CD14-positive monocyte (primary cell): ENCODE results near the gene SEPTIN2. TPM values are rescaled to one million over a fixed set of nuclear protein-coding genes. Genes with fewer than 3 reads are reported as not detected.
"Not testable (repeated sequence)": the region's sequence is repeated elsewhere in the genome, so short reads cannot be mapped to it uniquely, and the experiment has no call there.

Experiments used
- DNase-seq, 3 donors: peaks; one replicate each; pipeline ENCODE4 v3.0.0-alpha.2; 2011 to 2022
- H2AFZ ChIP-seq: 2 replicates; pipeline ENCODE4 v1.6.0; 2012; ENCODE audit warnings: mild to moderate bottlenecking, low read depth, low read length, inconsistent platforms; ENCODE audit not compliant: insufficient read depth, poor library complexity, severe bottlenecking
- H3K27ac ChIP-seq, 2 donors: 1 replicate in 1 of 2; 2 replicates in 1 of 2; pipeline ENCODE4 v1.5.1; 2012 to 2013; ENCODE audit warnings: low read length in 2 of 2, control low read depth in 1 of 2, inconsistent platforms in 1 of 2, low read depth in 1 of 2, mild to moderate bottlenecking in 1 of 2
- H3K27me3 ChIP-seq, 2 donors: one replicate each; pipeline versions ENCODE4 v1.6.0 to v1.6.1; 2011 to 2013; ENCODE audit warnings: low read length in 2 of 2; ENCODE audit not compliant: control insufficient read depth in 2 of 2, insufficient read depth in 2 of 2
- H3K36me3 ChIP-seq, 2 donors: replicated peaks in 1 of 2; 1 replicate in 1 of 2; 2 replicates in 1 of 2; pipeline versions ENCODE4 v1.5.1 to v1.6.1; 2012 to 2013; ENCODE audit warnings: low read length in 2 of 2, control low read depth in 1 of 2, inconsistent platforms in 1 of 2, mild to moderate bottlenecking in 1 of 2; ENCODE audit not compliant: insufficient read depth in 2 of 2, control insufficient read depth in 1 of 2
- H3K4me1 ChIP-seq, 2 donors: 1 replicate in 1 of 2; 2 replicates in 1 of 2; pipeline versions ENCODE4 v1.5.1 to v1.6.1; 2012 to 2013; ENCODE audit warnings: low read length in 2 of 2, control low read depth in 1 of 2, inconsistent platforms in 1 of 2, mild to moderate bottlenecking in 1 of 2, moderate library complexity in 1 of 2; ENCODE audit not compliant: insufficient read depth in 2 of 2, control insufficient read depth in 1 of 2
- H3K4me2 ChIP-seq: replicated peaks from 2 replicates; pipeline ENCODE3; 2012; ENCODE audit warnings: low read length, moderate library complexity, mild to moderate bottlenecking; ENCODE audit not compliant: poor library complexity, severe bottlenecking; ENCODE audit errors: extremely low read depth
- H3K4me3 ChIP-seq, 3 experiments: fragments of 200-600 bp in 1 of 3; sonication (generic) in 1 of 3; replicated peaks in 1 of 3; 1 replicate in 2 of 3; 2 replicates in 1 of 3; pipeline ENCODE4 v1.5.1; 2011 to 2013; ENCODE audit warnings: low read length in 3 of 3, mild to moderate bottlenecking in 3 of 3, control low read depth in 2 of 3, low read depth in 2 of 3, inconsistent platforms in 1 of 3, moderate library complexity in 1 of 3
- H3K79me2 ChIP-seq: 2 replicates; pipeline ENCODE4 v1.6.0; 2012; ENCODE audit warnings: mild to moderate bottlenecking, control low read depth, inconsistent platforms, low read length, moderate library complexity; ENCODE audit not compliant: insufficient read depth
- H3K9ac ChIP-seq: 2 replicates; pipeline ENCODE4 v1.6.0; 2017; ENCODE audit warnings: low read length, mild to moderate bottlenecking; ENCODE audit not compliant: insufficient read depth, poor library complexity, severe bottlenecking
- H3K9me3 ChIP-seq, 2 donors: replicated peaks in 1 of 2; 1 replicate in 1 of 2; 2 replicates in 1 of 2; pipeline versions ENCODE4 v1.5.1 to v1.6.1; 2012 to 2013; ENCODE audit warnings: low read length in 2 of 2, control low read depth in 1 of 2; ENCODE audit not compliant: control insufficient read depth in 1 of 2, insufficient read depth in 1 of 2
- H4K20me1 ChIP-seq: 2 replicates; pipeline ENCODE4 v1.6.0; 2012; ENCODE audit warnings: mild to moderate bottlenecking, low read length, control low read depth, moderate library complexity; ENCODE audit not compliant: insufficient read depth
- H3K27ac Mint-ChIP-seq, 7 donors: one replicate each; pipeline ENCODE4 v1.8.0; 2020; ENCODE audit warnings: mild to moderate bottlenecking in 7 of 7, mixed read lengths in 7 of 7, moderate library complexity in 6 of 7, inconsistent platforms in 2 of 7
- H3K27me3 Mint-ChIP-seq, 3 donors: one replicate each; pipeline ENCODE4 v1.8.0; 2021 to 2022; ENCODE audit warnings: low read depth in 3 of 3, mild to moderate bottlenecking in 3 of 3, mixed read lengths in 3 of 3, moderate library complexity in 3 of 3, inconsistent platforms in 1 of 3
- H3K36me3 Mint-ChIP-seq, 2 donors: one replicate each; pipeline ENCODE4 v1.8.0; 2020; ENCODE audit warnings: mixed read lengths in 2 of 2, inconsistent platforms in 1 of 2, mild to moderate bottlenecking in 1 of 2
- H3K4me1 Mint-ChIP-seq: one replicate; pipeline ENCODE4 v1.8.0; 2020; ENCODE audit warnings: mild to moderate bottlenecking, mixed read lengths
- H3K4me3 Mint-ChIP-seq, 2 donors: one replicate each; pipeline ENCODE4 v1.8.0; 2020; ENCODE audit warnings: mild to moderate bottlenecking in 2 of 2, mixed read lengths in 2 of 2, moderate library complexity in 1 of 2
- H3K9me3 Mint-ChIP-seq, 7 donors: one replicate each; pipeline ENCODE4 v1.8.0; 2020 to 2022; ENCODE audit warnings: mixed read lengths in 7 of 7, mild to moderate bottlenecking in 6 of 7, moderate library complexity in 6 of 7, inconsistent platforms in 2 of 7
- CTCF ChIP-seq: fragments of 200-600 bp; IDR thresholded peaks from one replicate; pipeline ENCODE4 v1.8.0; 2022; ENCODE audit warnings: antibody characterized with exemption, mild to moderate bottlenecking
- WGBS: methylation state at CpG from one replicate; pipeline ENCODE4 v1.1.5; 2013; ENCODE audit warnings: missing lambda C conversion rate; ENCODE audit not compliant: insufficient coverage; 5-methylcytosine and 5-hydroxymethylcytosine counted together
- intact Hi-C, 2 donors: fragments of 100-400 bp; cut with micrococcal nuclease; formaldehyde crosslinking; loops; one replicate each; pipeline versions ENCODE4 v1.15.0 to v1.15.1; 2023
- polyA plus RNA-seq, 3 donors: library from polyadenylated mRNA; depleted of rRNA in 1 of 3; unstranded in 2 of 3; stranded (reverse) in 1 of 3; fragments of 300-500 nt in 2 of 3; fragments of >200 nt in 1 of 3; fragmentation: Illumina TruSeq in 2 of 3; gene quantifications; 1 replicate in 2 of 3; 2 replicates in 1 of 3; pipeline ENCODE4 v1.2.3, GENCODE V29; 2012 to 2021

Gene SEPTIN2
- polyA plus RNA-seq, 3 donors = 195 to 207 (median 203) TPM

- peaks cover 99% of the 10 kb centered on the region for H3K79me2 ChIP-seq
- intact Hi-C loops = no loop called here
- H3K36me3 Mint-ChIP-seq = peaks cover 3 to 30% of the 10 kb centered on the region in 2 donors
- WGBS = 96% methylated on average over 3 of the region's 6 CpGs
- H3K4me3 ChIP-seq = no peak overlapping the region
- peak overlapping the region in 1 of 7 donors; percentile 58 for H3K27ac Mint-ChIP-seq
- H3K36me3 ChIP-seq = peaks cover 4 to 13% of the 10 kb centered on the region in 2 donors
- TF ChIP-seq CTCF = no peak
- no peak overlapping the region for H3K27ac ChIP-seq
- H3K4me1 Mint-ChIP-seq = peaks cover 14% of the 10 kb centered on the region
- H4K20me1 ChIP-seq = peaks cover 100% of the 10 kb centered on the region
- H3K4me1 ChIP-seq = no peaks in the 10 kb centered on the region
- H3K27me3 Mint-ChIP-seq = peaks cover 0 to 1% (median 0%) of the 10 kb centered on the region in 3 donors
- no peaks in the 10 kb centered on the region for H3K9me3 Mint-ChIP-seq
- no peak overlapping the region for H3K4me3 Mint-ChIP-seq
- H2AFZ ChIP-seq = no peak overlapping the region
- no peaks in the 10 kb centered on the region for H3K9me3 ChIP-seq
- H3K9ac ChIP-seq = no peak overlapping the region
- no peak for DNase-seq
- no peaks in the 10 kb centered on the region for H3K27me3 ChIP-seq
- H3K4me2 ChIP-seq = no peak overlapping the region
Measured at GRCh38 chr2:241291977-241292376, 23.7 kb upstream of the SEPTIN2 start.

- 100% methylated on average over 4 of the region's 7 CpGs for WGBS
Measured at GRCh38 chr2:241293378-241293797, 22.3 kb upstream of the SEPTIN2 start.

More at GRCh38 chr2:241293378-241293797, 22.3 kb upstream of the SEPTIN2 start:
- DNase-seq, H3K9me3 ChIP-seq, H3K27me3 Mint-ChIP-seq, H3K4me1 ChIP-seq, H3K27ac ChIP-seq, H3K27ac Mint-ChIP-seq, H3K4me3 Mint-ChIP-seq, H3K9ac ChIP-seq, H3K4me3 ChIP-seq, H2AFZ ChIP-seq, intact Hi-C loops, H3K4me2 ChIP-seq, H3K27me3 ChIP-seq, H3K9me3 Mint-ChIP-seq: not testable (repeated sequence)
- Histone ChIP-seq H3K79me2 (peaks cover 99% of the 10 kb centered on the region), H4K20me1 (peaks cover 100% of the 10 kb centered on the region), H3K36me3 (peaks cover 4 to 17% of the 10 kb centered on the region in 2 donors)
- Mint-ChIP-seq H3K4me1 (peaks cover 16% of the 10 kb centered on the region), H3K36me3 (peaks cover 10 to 33% of the 10 kb centered on the region in 2 donors)
